HS-27A (cell line): ENCODE data around the gene ZNF319.

Source experiments
- DNase-seq: peaks from one replicate; pipeline ENCODE4 v3.0.0-alpha.2; 2012; ENCODE audit warnings: low read depth, missing footprints

Gene ZNF319

GRCh38 chr16:58037365-58038057 is 37.0 kb upstream of the ZNF319 start:
- DNase-seq, result no peak

- no peak for DNase-seq
Observed at GRCh38 chr16:58036943-58037342, 36.5 kb upstream of the ZNF319 start.

- no peak for DNase-seq
Observed at GRCh38 chr16:58035356-58036170, 35.1 kb upstream of the ZNF319 start.

- DNase-seq, result no peak
Observed at GRCh38 chr16:58034774-58035173, 34.3 kb upstream of the ZNF319 start.

GRCh38 chr16:58034128-58034685 is 33.7 kb upstream of the ZNF319 start:
- no peak for DNase-seq

GRCh38 chr16:58032710-58033293 is 32.3 kb upstream of the ZNF319 start:
- no peak for DNase-seq

- DNase-seq, result no peak
Observed at GRCh38 chr16:58031016-58031800, 30.7 kb upstream of the ZNF319 start.

- DNase-seq, result no peak
Observed at GRCh38 chr16:58030136-58030840, 29.8 kb upstream of the ZNF319 start.

- no peak for DNase-seq
Observed at GRCh38 chr16:58029410-58029809, 28.9 kb upstream of the ZNF319 start.

- DNase-seq, result no peak
Observed at GRCh38 chr16:58028541-58029070, 28.1 kb upstream of the ZNF319 start.

GRCh38 chr16:58027916-58028455 is 27.5 kb upstream of the ZNF319 start:
- no peak for DNase-seq

GRCh38 chr16:58027161-58027915 is 26.9 kb upstream of the ZNF319 start:
- DNase-seq, result no peak

- DNase-seq, result no peak
Observed at GRCh38 chr16:58026705-58027160, 26.3 kb upstream of the ZNF319 start.

GRCh38 chr16:58026139-58026704 is 25.8 kb upstream of the ZNF319 start:
- no peak for DNase-seq

- DNase-seq, result no peak
Observed at GRCh38 chr16:58025351-58026138, 25.1 kb upstream of the ZNF319 start, which contains the start of gene MMP15. TSS of gene MMP15 (plus strand) at chr16:58025754. CDS start at chr16:58026351, 597 bp downstream.

- DNase-seq, result no peak
Observed at GRCh38 chr16:58024486-58025350, 24.2 kb upstream of the ZNF319 start.

GRCh38 chr16:58022601-58023371 is 22.3 kb upstream of the ZNF319 start:
- no peak for DNase-seq
